Karpas-422 (cell line): ENCODE data around the gene PSD4. TPM values are rescaled to one million over a fixed set of nuclear protein-coding genes. Genes with fewer than 3 reads are reported as not detected.

ENCODE experiments used
- DNase-seq: peaks from one replicate; pipeline ENCODE4 v3.0.0-alpha.2; 2015
- H2AFZ ChIP-seq: fragments of 200-600 bp; sonication (generic); 2 replicates; pipeline ENCODE4 v1.6.1; 2014; ENCODE audit warnings: antibody characterized with exemption, low read length, mixed read lengths
- H3K27ac ChIP-seq: fragments of 200-600 bp; sonication (generic); 2 replicates; pipeline ENCODE4 v1.5.1; 2014; ENCODE audit warnings: mild to moderate bottlenecking, low read length, moderate library complexity
- H3K27me3 ChIP-seq: fragments of 200-600 bp; sonication (generic); 2 replicates; pipeline ENCODE4 v1.6.1; 2014; ENCODE audit warnings: low read length, mixed read lengths
- H3K36me3 ChIP-seq: fragments of 200-600 bp; sonication (generic); 2 replicates; pipeline ENCODE4 v1.6.1; 2014; ENCODE audit warnings: low read length, mixed read lengths; ENCODE audit not compliant: insufficient read depth
- H3K4me1 ChIP-seq: fragments of 200-600 bp; sonication (generic); 2 replicates; pipeline ENCODE4 v1.6.1; 2014; ENCODE audit warnings: mild to moderate bottlenecking, low read length, mixed read lengths
- H3K4me2 ChIP-seq: fragments of 200-600 bp; sonication (generic); 2 replicates; pipeline ENCODE4 v1.6.1; 2014; ENCODE audit warnings: low read length, low read depth, mild to moderate bottlenecking; ENCODE audit not compliant: poor library complexity, severe bottlenecking
- H3K4me3 ChIP-seq: fragments of 200-600 bp; sonication (generic); 2 replicates; pipeline ENCODE4 v1.5.1; 2014; ENCODE audit warnings: mild to moderate bottlenecking, antibody characterized with exemption, low read length, mixed read lengths
- H3K79me2 ChIP-seq: fragments of 200-600 bp; sonication (generic); 2 replicates; pipeline ENCODE4 v1.6.1; 2014; ENCODE audit warnings: mild to moderate bottlenecking, low read length, mixed read lengths
- H3K9ac ChIP-seq: fragments of 200-600 bp; sonication (generic); 2 replicates; pipeline ENCODE4 v1.6.0; 2014; ENCODE audit warnings: low read length
- H3K9me2 ChIP-seq: fragments of 200-600 bp; sonication (generic), shearing (Covaris generic); replicated peaks from 2 replicates; pipeline ENCODE4 v1.6.0; 2014; ENCODE audit warnings: mild to moderate bottlenecking, low read length, moderate library complexity; ENCODE audit not compliant: insufficient read depth
- H3K9me3 ChIP-seq: fragments of 300-700, 200-600 bp; sonication (generic); 2 replicates; pipeline ENCODE4 v1.6.1; 2014; ENCODE audit warnings: low read length, mixed read lengths
- H4K20me1 ChIP-seq: fragments of 200-600 bp; sonication (generic); 2 replicates; pipeline ENCODE4 v1.6.1; 2014; ENCODE audit warnings: mild to moderate bottlenecking, antibody characterized with exemption, low read length, low read depth; ENCODE audit not compliant: insufficient read depth
- total RNA-seq: library from RNA; depleted of rRNA; stranded (reverse); fragments of >200 nt; shearing (Covaris generic); gene quantifications from 2 replicates; pipeline ENCODE4 v1.2.3, GENCODE V29; 2014; ENCODE audit warnings: low replicate concordance

PSD4 gene
- total RNA-seq, 1 experiment from 2014 or later = 43.3 TPM

GRCh38 chr2:113196839-113197238 is 23.1 kb downstream of the PSD4 start:
- Histone ChIP-seq H3K27ac (no peak overlapping the region), H2AFZ (no peak overlapping the region), H3K9ac (no peak overlapping the region), H3K27me3 (no peaks in the 10 kb centered on the region), H3K4me3 (no peak overlapping the region), H3K9me3 (no peaks in the 10 kb centered on the region), H3K9me2 (no peaks in the 10 kb centered on the region), H4K20me1 (no peaks in the 10 kb centered on the region), H3K4me1 (no peaks in the 10 kb centered on the region), H3K36me3 (peaks cover 18% of the 10 kb centered on the region; the same call in 1 of the 2 replicates), H3K4me2 (no peak overlapping the region), H3K79me2 (no peaks in the 10 kb centered on the region)
- DNase-seq = no peak

- Histone ChIP-seq H3K9me2 (no peaks in the 10 kb centered on the region), H3K4me1 (no peaks in the 10 kb centered on the region), H3K9me3 (no peaks in the 10 kb centered on the region), H3K4me2 (no peak overlapping the region), H3K27me3 (no peaks in the 10 kb centered on the region), H3K36me3 (peaks cover 18% of the 10 kb centered on the region; the same call in 1 of the 2 replicates), H3K9ac (no peak overlapping the region), H3K27ac (no peak overlapping the region), H4K20me1 (peaks cover 3% of the 10 kb centered on the region; the same call in 1 of the 2 replicates), H3K4me3 (no peak overlapping the region), H3K79me2 (no peaks in the 10 kb centered on the region), H2AFZ (no peak overlapping the region)
- DNase-seq = no peak
These were observed 23.7 kb downstream of the PSD4 start for GRCh38 chr2:113197347-113198047.

GRCh38 chr2:113198048-113198789 is 24.4 kb downstream of the PSD4 start:
- H3K4me1 ChIP-seq = no peaks in the 10 kb centered on the region
- no peak overlapping the region for H3K27ac ChIP-seq
- H4K20me1 ChIP-seq = peaks cover 6% of the 10 kb centered on the region; the same call in 1 of the 2 replicates
- no peaks in the 10 kb centered on the region for H3K79me2 ChIP-seq
- DNase-seq = no peak
- no peaks in the 10 kb centered on the region for H3K9me2 ChIP-seq
- H3K4me3 ChIP-seq = no peak overlapping the region
- H3K9me3 ChIP-seq = no peaks in the 10 kb centered on the region
- H3K27me3 ChIP-seq = no peaks in the 10 kb centered on the region
- H3K36me3 ChIP-seq = peaks cover 18% of the 10 kb centered on the region; the same call in 1 of the 2 replicates
- no peak overlapping the region for H3K4me2 ChIP-seq
- H2AFZ ChIP-seq = no peak overlapping the region
- no peak overlapping the region for H3K9ac ChIP-seq

- Histone ChIP-seq H3K27ac (no peak overlapping the region), H3K9me3 (no peaks in the 10 kb centered on the region), H3K4me2 (no peak overlapping the region), H3K36me3 (peaks cover 15% of the 10 kb centered on the region; the same call in 1 of the 2 replicates), H3K9ac (no peak overlapping the region), H3K9me2 (no peaks in the 10 kb centered on the region), H4K20me1 (peaks cover 6% of the 10 kb centered on the region), H3K4me3 (no peak overlapping the region), H3K79me2 (no peaks in the 10 kb centered on the region), H3K27me3 (no peaks in the 10 kb centered on the region), H3K4me1 (no peaks in the 10 kb centered on the region), H2AFZ (no peak overlapping the region)
- no peak for DNase-seq
These were observed 25.2 kb downstream of the PSD4 start for GRCh38 chr2:113198790-113199612.

GRCh38 chr2:113200236-113200635 is 26.5 kb downstream of the PSD4 start:
- H2AFZ ChIP-seq = no peak overlapping the region
- no peaks in the 10 kb centered on the region for H3K9me3 ChIP-seq
- no peak for DNase-seq
- no peaks in the 10 kb centered on the region for H3K27me3 ChIP-seq
- H3K9me2 ChIP-seq = no peaks in the 10 kb centered on the region
- H3K4me3 ChIP-seq = no peak overlapping the region
- H3K79me2 ChIP-seq = no peaks in the 10 kb centered on the region
- no peak overlapping the region for H3K27ac ChIP-seq
- peaks cover 11% of the 10 kb centered on the region for H4K20me1 ChIP-seq
- no peak overlapping the region for H3K9ac ChIP-seq
- no peak overlapping the region for H3K4me2 ChIP-seq
- H3K36me3 ChIP-seq = peaks cover 7% of the 10 kb centered on the region; the same call in 1 of the 2 replicates
- no peaks in the 10 kb centered on the region for H3K4me1 ChIP-seq

- Histone ChIP-seq H3K4me2 (no peak overlapping the region), H3K27me3 (no peaks in the 10 kb centered on the region), H2AFZ (no peak overlapping the region), H3K4me3 (no peak overlapping the region), H3K9ac (no peak overlapping the region), H3K4me1 (no peaks in the 10 kb centered on the region), H3K9me2 (no peaks in the 10 kb centered on the region), H3K27ac (no peak overlapping the region), H3K79me2 (no peaks in the 10 kb centered on the region), H3K36me3 (peaks cover 5% of the 10 kb centered on the region; the same call in 1 of the 2 replicates), H3K9me3 (no peaks in the 10 kb centered on the region), H4K20me1 (peaks cover 11% of the 10 kb centered on the region)
- no peak for DNase-seq
These were observed 27.1 kb downstream of the PSD4 start for GRCh38 chr2:113200736-113201490.

GRCh38 chr2:113201496-113202304 is 27.9 kb downstream of the PSD4 start:
- no peak overlapping the region for H3K27ac ChIP-seq
- no peaks in the 10 kb centered on the region for H3K79me2 ChIP-seq
- no peaks in the 10 kb centered on the region for H3K9me3 ChIP-seq
- no peaks in the 10 kb centered on the region for H3K4me1 ChIP-seq
- DNase-seq = no peak
- no peaks in the 10 kb centered on the region for H3K9me2 ChIP-seq
- no peak overlapping the region for H3K9ac ChIP-seq
- H3K36me3 ChIP-seq = 0 out of 2 replicates have a peak, but pooled peaks cover 2% of the 10 kb centered on the region
- H2AFZ ChIP-seq = no peak overlapping the region
- no peaks in the 10 kb centered on the region for H3K27me3 ChIP-seq
- no peak overlapping the region for H3K4me3 ChIP-seq
- H4K20me1 ChIP-seq = peaks cover 11% of the 10 kb centered on the region
- no peak overlapping the region for H3K4me2 ChIP-seq
